Peyer's patch (tissue), 4 donors: ENCODE data around the gene SPATA16.

Experiments used
- POLR2A ChIP-seq, 2 donors: fragments of 450-650 bp; IDR thresholded peaks; one replicate each; pipeline ENCODE4 v1.5.1; 2017; ENCODE audit warnings: antibody characterized with exemption in 2 of 2, mild to moderate bottlenecking in 2 of 2, moderate library complexity in 2 of 2
- TF ChIP-seq, protein P1 (sequence below), 6 experiments: fragments of 450-650 bp in 4 of 6; fragments of 200-600 bp in 2 of 6; sonication (generic) in 1 of 6; IDR thresholded peaks; one replicate each; pipeline ENCODE4 v1.5.1; 2017 to 2019; ENCODE audit warnings: antibody characterized with exemption in 6 of 6, mild to moderate bottlenecking in 3 of 6, moderate library complexity in 1 of 6

DNA sequence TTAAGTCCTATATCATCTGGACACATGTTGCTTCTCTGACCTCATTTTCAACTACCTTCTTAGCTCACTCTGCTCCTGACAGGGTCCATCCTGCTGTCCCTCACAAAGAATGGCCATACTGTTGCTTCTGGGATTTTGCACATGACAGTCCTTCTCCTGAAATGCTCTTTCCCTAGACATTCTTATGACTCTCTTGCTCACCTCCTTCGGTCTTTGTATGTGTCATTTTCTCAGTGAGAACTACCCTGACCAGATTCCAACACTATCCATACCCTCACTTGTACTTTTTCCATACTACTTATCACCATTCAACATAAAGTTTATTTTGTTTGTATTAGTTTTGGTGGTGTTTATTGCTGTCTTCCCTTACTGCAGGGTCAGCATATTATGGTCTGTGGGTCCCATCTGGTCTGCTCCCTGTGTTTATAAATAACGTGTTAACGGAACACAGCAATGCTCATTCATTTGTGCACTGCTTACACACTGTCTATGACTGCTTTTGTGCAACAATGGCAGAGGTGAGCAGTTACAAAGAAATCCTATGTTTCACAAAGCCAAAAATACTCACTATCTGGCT, 159.5 kb downstream of the SPATA16 start:
- TF ChIP-seq, protein P1, sequence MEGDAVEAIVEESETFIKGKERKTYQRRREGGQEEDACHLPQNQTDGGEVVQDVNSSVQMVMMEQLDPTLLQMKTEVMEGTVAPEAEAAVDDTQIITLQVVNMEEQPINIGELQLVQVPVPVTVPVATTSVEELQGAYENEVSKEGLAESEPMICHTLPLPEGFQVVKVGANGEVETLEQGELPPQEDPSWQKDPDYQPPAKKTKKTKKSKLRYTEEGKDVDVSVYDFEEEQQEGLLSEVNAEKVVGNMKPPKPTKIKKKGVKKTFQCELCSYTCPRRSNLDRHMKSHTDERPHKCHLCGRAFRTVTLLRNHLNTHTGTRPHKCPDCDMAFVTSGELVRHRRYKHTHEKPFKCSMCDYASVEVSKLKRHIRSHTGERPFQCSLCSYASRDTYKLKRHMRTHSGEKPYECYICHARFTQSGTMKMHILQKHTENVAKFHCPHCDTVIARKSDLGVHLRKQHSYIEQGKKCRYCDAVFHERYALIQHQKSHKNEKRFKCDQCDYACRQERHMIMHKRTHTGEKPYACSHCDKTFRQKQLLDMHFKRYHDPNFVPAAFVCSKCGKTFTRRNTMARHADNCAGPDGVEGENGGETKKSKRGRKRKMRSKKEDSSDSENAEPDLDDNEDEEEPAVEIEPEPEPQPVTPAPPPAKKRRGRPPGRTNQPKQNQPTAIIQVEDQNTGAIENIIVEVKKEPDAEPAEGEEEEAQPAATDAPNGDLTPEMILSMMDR (IDR thresholded peaks at IDR 0.05), result no peak
- no peak for TF ChIP-seq POLR2A (IDR thresholded peaks at IDR 0.05)
